ENCODE data around the gene RERGL.

The RERGL gene, protein sequence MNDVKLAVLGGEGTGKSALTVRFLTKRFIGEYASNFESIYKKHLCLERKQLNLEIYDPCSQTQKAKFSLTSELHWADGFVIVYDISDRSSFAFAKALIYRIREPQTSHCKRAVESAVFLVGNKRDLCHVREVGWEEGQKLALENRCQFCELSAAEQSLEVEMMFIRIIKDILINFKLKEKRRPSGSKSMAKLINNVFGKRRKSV

DNA sequence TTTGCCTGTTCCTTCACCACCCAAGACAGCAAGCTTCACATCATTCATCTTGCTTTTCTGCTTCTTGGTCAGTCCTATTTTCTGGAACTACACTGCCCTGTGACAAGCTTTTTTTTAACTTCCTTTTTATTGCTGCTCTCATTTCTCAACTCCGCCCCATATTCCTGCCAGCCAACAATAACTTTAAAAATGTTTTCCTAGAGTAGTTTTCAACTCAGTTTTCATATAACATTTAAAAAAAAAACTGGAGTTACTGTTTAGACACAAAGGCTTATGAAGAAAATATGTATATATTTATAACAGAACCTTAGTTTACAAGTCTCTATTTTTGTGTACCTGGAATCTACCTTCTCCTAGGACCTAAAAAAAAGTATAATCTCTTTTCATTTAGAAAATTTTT is at the start of gene RERGL:
RERGL (minus strand) TSS at position 101 of the 400 bp plus-strand sequence; CDS start at position 48, 53 bp downstream.
- no peaks in the 10 kb centered on the region for H3K4me1 ChIP-seq (ENCODE audit: insufficient read depth, low read length)
- no peaks in the 10 kb centered on the region for H3K36me3 ChIP-seq (ENCODE audit: insufficient read depth, low read length)
- no peaks in the 10 kb centered on the region for H3K9me3 ChIP-seq (ENCODE audit: control insufficient read depth, insufficient read depth, low read length)
- no peak within 1 kb of the TSS for H3K9ac ChIP-seq (ENCODE audit: low read depth, low read length)

DNA sequence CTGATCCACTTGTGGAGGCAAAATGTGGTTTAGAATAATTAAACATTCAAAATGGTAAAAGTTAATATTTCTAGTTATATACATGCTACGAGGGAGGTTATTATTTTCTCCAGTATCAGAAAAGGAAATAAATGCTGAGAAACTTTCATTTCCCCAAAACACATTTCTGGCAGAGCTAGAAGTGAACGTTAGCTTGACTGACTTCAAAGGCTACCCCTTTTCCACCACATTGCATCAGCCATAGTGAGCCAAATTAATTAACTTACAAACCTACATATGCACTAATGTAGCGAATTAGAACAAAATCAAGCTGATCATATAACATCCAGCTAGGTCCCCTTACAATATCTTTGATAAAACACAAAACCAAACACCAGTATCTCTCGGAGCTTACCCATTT is 49.3 kb upstream of the RERGL start:
- no peaks in the 10 kb centered on the region for H3K36me3 ChIP-seq (ENCODE audit: insufficient read depth, low read length)
- no peaks in the 10 kb centered on the region for H3K4me1 ChIP-seq (ENCODE audit: insufficient read depth, low read length)
- H3K9me3 ChIP-seq (ENCODE audit: control insufficient read depth, insufficient read depth, low read length), result no peaks in the 10 kb centered on the region
- H3K9ac ChIP-seq (ENCODE audit: low read depth, low read length), result no peak overlapping the region

DNA sequence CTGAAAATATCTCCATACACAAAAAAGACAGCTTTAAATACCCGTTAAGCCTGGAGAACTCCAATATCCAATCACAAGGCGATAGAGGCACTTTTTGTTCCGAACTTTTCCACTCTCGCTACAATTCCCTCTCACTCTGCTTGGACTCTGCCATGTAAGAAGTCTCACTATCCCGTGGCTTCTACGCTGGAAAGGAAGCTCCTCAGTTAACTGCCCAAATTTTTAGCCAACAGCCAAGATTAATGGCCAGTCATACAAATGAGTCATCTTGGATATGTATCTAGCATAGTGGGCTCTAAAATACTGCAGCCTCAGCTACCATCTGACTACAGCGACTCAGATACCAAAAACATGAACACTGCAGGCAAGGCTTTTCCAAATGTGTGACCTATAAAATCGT is 45.5 kb upstream of the RERGL start:
- Histone ChIP-seq H3K9me3 (ENCODE audit: control insufficient read depth, insufficient read depth, low read length) (no peaks in the 10 kb centered on the region), H3K4me1 (ENCODE audit: insufficient read depth, low read length) (no peaks in the 10 kb centered on the region), H3K36me3 (ENCODE audit: insufficient read depth, low read length) (no peaks in the 10 kb centered on the region), H3K9ac (ENCODE audit: low read depth, low read length) (no peak overlapping the region)

DNA sequence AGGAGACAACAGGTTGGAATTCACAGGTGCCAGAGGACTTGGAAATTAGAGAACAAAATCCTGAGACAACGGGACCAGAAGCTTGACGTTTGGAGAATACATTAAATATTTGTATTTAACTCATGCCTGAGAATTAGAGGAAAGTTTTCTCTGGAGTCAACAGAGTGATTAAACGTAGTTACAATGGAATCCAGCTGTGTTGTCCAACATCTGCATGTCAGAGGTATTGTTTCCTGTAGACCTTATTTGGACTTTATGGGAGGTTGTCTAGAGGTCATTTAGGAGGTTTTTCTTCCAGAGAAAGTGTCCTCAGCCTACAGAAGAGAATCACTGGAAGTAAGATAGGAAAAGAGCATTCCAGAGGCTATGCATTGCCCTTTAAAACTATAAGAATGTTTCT is 45.1 kb upstream of the RERGL start:
- no peaks in the 10 kb centered on the region for H3K4me1 ChIP-seq (ENCODE audit: insufficient read depth, low read length)
- H3K36me3 ChIP-seq (ENCODE audit: insufficient read depth, low read length), result no peaks in the 10 kb centered on the region
- no peaks in the 10 kb centered on the region for H3K9me3 ChIP-seq (ENCODE audit: control insufficient read depth, insufficient read depth, low read length)
- no peak overlapping the region for H3K9ac ChIP-seq (ENCODE audit: low read depth, low read length)

DNA sequence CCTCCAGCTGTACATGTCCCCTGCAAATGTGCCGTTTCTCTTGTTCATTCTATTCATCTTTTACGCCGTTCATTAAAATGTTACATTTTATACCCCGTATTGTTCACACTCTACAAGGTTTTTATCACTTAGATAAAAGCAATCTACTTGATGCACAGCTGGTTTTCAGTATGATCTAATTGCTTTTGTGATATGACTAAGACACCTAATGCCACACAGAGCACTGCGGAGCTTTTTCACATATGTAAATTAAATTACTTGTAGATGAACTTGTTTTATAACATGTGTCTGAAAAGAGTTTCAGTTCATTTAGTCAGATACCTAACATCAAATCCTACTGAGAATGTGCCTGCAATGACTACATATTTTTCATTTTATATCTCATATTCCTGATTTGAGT is 40.9 kb upstream of the RERGL start:
- Histone ChIP-seq H3K36me3 (ENCODE audit: insufficient read depth, low read length) (no peaks in the 10 kb centered on the region), H3K4me1 (ENCODE audit: insufficient read depth, low read length) (no peaks in the 10 kb centered on the region), H3K9me3 (ENCODE audit: control insufficient read depth, insufficient read depth, low read length) (peaks cover 5% of the 10 kb centered on the region; the same call in 1 of the 2 replicates), H3K9ac (ENCODE audit: low read depth, low read length) (no peak overlapping the region)

DNA sequence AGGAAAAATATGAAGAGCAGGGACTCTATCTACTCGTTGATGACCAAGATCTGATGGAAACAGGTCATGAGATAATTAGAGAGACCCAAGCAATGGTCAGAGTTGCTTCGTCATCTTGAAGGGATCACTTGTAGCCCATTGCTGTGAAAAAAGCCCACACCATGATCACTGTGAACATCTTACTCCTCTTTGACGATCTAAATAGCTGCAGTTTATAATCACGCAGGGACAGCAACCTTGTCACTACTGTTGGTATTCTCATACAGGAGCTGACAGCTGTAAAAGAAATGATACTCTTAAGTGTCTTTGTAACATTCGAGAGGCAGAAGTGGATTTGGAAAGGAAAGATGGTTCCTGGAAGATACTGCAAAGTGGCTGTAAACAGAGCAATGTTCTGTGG is 33.7 kb upstream of the RERGL start:
- no peak overlapping the region for H3K9ac ChIP-seq (ENCODE audit: low read depth, low read length)
- H3K4me1 ChIP-seq (ENCODE audit: insufficient read depth, low read length), result no peaks in the 10 kb centered on the region
- no peaks in the 10 kb centered on the region for H3K36me3 ChIP-seq (ENCODE audit: insufficient read depth, low read length)
- peaks cover 5% of the 10 kb centered on the region; the same call in 1 of the 2 replicates for H3K9me3 ChIP-seq (ENCODE audit: control insufficient read depth, insufficient read depth, low read length)

DNA sequence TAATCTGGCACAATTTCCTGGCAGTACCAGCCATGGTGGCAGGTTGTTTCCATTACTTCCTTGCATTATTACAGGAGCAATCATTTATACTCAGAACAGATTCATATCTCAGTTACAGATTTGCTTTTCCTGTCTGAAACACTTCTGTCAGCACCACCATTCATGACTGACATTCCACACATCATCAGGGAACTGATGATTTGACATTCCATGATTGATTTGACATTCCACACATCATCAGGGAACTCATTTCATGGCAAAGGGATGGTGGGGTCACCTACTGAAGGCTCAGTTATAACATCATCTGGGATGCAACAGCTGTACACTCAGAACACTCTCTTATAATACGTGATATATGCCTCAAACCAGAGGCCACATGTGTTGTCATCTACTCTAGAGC is 30.9 kb upstream of the RERGL start:
- Histone ChIP-seq H3K4me1 (ENCODE audit: insufficient read depth, low read length) (no peaks in the 10 kb centered on the region), H3K36me3 (ENCODE audit: insufficient read depth, low read length) (no peaks in the 10 kb centered on the region), H3K9me3 (ENCODE audit: control insufficient read depth, insufficient read depth, low read length) (no peaks in the 10 kb centered on the region; the same call in 1 of the 2 replicates), H3K9ac (ENCODE audit: low read depth, low read length) (no peak overlapping the region)

DNA sequence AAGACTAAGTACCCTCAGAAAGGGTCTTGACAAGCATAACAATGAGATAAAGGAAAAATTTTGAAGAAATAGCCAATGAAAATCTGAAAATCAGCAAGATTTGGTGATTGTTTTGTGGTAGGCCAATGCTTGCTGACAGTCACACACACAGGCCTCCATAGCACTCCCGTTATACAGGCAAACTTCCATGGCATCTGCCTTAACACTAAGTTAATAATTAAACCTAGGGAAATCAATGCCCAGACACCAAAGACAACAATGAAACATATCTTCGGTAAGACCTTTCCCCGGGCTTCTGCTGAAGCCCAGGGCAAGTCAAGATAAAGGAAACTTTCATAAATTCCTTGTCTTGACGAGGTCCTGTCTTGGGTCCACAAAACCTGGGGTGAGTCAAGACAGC is 18.6 kb upstream of the RERGL start:
- H3K9me3 ChIP-seq (ENCODE audit: control insufficient read depth, insufficient read depth, low read length), result 0 out of 2 replicates have a peak, but pooled peaks cover 4% of the 10 kb centered on the region
- no peaks in the 10 kb centered on the region for H3K36me3 ChIP-seq (ENCODE audit: insufficient read depth, low read length)
- H3K4me1 ChIP-seq (ENCODE audit: insufficient read depth, low read length), result no peaks in the 10 kb centered on the region
- no peak overlapping the region for H3K9ac ChIP-seq (ENCODE audit: low read depth, low read length)

DNA sequence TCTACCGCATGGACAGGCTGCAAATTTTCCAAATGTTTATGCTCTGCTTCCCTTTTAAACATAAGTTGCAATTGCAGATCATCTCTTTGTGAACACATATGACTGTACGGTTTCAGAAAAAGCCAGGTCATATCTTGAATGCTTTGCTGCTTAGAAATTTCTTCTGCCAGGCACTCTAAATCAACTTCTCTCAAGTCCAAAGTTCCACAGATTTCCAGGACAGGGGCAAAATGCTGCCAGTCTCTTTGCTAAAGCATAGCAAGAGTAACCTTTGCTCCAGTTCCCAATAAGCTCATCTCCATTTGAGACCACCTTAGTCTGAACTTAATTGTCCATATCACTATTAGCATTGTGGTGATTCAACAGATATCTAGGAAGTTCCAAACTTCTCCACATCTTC is 13.6 kb upstream of the RERGL start:
- no peak overlapping the region for H3K9ac ChIP-seq (ENCODE audit: low read depth, low read length)
- no peaks in the 10 kb centered on the region; the same call in 1 of the 2 replicates for H3K36me3 ChIP-seq (ENCODE audit: insufficient read depth, low read length)
- 0 out of 2 replicates have a peak, but pooled peaks cover 4% of the 10 kb centered on the region for H3K9me3 ChIP-seq (ENCODE audit: control insufficient read depth, insufficient read depth, low read length)
- H3K4me1 ChIP-seq (ENCODE audit: insufficient read depth, low read length), result no peaks in the 10 kb centered on the region

DNA sequence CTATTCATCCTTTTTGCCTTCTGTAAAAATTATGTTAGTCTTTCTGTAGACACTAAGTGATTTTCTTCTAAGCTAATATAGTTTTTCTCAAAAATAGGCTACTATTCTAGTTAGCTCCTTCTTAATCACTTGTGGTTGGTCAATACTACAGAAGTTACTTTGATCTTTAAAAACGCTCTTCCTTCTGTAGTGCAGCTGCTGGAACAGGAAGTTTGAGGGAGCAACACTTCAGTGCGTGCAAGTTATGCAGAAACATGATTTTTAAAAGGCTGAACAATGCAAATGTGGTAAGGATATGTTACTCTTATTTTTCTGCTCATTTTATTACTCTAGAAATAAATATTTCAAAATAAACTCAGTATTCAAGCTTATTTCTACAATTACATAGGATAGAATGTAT is 11.1 kb upstream of the RERGL start:
- no peaks in the 10 kb centered on the region for H3K4me1 ChIP-seq (ENCODE audit: insufficient read depth, low read length)
- H3K9me3 ChIP-seq (ENCODE audit: control insufficient read depth, insufficient read depth, low read length), result 0 out of 2 replicates have a peak, but pooled peaks cover 4% of the 10 kb centered on the region
- no peak overlapping the region for H3K9ac ChIP-seq (ENCODE audit: low read depth, low read length)
- no peaks in the 10 kb centered on the region; the same call in 1 of the 2 replicates for H3K36me3 ChIP-seq (ENCODE audit: insufficient read depth, low read length)

DNA sequence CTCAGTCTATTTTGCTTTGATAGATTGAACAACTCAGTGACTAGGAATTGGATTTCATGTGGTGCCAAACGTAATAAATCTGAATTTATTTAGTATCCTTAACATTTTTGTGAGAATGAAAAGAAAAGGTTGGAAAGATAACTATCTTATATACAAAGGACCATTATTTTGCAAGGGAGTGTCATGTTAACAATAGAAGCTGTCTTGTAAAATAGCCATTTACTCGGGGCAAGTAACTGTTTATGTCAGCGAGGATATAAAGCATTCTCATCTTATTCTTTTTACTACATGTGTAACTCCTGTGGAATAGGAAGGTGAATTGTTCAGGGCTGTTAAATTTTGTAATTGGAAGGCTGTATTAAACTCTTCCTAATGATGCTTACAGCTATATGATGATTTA is 5.9 kb downstream of the RERGL start:
- H3K9me3 ChIP-seq (ENCODE audit: control insufficient read depth, insufficient read depth, low read length), result no peaks in the 10 kb centered on the region
- no peaks in the 10 kb centered on the region for H3K36me3 ChIP-seq (ENCODE audit: insufficient read depth, low read length)
- H3K9ac ChIP-seq (ENCODE audit: low read depth, low read length), result no peak overlapping the region
- no peaks in the 10 kb centered on the region for H3K4me1 ChIP-seq (ENCODE audit: insufficient read depth, low read length)

DNA sequence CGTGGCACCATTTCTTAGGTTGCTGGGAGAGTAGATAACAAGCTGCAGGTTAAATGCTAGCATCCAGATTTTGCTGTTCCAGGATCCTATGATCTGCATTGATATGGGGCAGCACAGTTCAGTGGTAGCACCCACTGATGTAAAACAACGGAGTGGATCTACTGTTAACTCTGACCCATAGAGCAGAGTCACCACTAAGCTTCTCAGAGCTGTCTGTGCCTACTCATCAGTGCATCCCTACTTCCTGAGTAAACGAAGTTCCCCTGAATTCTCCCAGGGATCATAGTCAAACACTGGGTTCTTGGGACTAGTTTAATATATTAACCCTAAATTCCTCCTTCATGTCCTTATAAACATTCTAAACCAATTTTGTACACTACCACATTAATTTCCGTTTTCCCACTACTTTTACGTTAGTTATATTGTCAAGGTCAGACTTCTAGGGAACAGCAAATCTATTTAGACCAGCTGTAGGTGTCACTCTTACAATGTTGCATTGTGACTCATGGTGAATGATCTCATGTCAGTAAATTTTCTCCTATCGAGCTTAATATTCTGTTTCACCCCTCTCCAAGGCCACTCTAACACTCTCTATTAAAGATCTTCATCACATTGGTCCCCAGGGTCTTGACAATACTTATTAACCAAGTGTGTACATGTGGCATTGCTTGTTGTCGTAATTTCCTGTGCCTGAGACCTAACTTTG is 10.3 kb downstream of the RERGL start:
- Histone ChIP-seq H3K9me3 (ENCODE audit: control insufficient read depth, insufficient read depth, low read length) (no peaks in the 10 kb centered on the region), H3K4me1 (ENCODE audit: insufficient read depth, low read length) (no peaks in the 10 kb centered on the region), H3K36me3 (ENCODE audit: insufficient read depth, low read length) (no peaks in the 10 kb centered on the region), H3K9ac (ENCODE audit: low read depth, low read length) (no peak overlapping the region)

DNA sequence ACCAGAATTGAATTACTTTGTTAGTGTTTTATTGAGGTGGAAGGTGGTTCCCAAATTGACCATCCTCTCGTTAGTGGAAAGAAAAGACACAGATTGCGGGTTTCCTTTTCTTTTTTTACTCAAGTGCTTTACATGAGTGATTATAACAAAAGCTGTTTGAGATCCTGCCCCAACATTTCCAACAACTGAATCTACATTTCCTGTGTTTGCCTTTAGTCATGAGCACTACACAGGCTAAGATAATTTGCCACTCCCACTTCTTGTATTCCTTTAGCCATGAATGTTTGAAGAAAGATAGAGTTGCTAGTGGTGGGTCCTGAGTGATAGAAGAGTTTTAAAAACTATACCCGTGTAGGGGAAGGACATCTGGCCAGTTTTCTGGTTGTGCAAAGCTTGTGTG is 16.0 kb downstream of the RERGL start:
- Histone ChIP-seq H3K9me3 (ENCODE audit: control insufficient read depth, insufficient read depth, low read length) (no peaks in the 10 kb centered on the region), H3K9ac (ENCODE audit: low read depth, low read length) (no peak overlapping the region), H3K4me1 (ENCODE audit: insufficient read depth, low read length) (0 out of 2 replicates have a peak, but pooled peaks cover 6% of the 10 kb centered on the region), H3K36me3 (ENCODE audit: insufficient read depth, low read length) (no peaks in the 10 kb centered on the region)

DNA sequence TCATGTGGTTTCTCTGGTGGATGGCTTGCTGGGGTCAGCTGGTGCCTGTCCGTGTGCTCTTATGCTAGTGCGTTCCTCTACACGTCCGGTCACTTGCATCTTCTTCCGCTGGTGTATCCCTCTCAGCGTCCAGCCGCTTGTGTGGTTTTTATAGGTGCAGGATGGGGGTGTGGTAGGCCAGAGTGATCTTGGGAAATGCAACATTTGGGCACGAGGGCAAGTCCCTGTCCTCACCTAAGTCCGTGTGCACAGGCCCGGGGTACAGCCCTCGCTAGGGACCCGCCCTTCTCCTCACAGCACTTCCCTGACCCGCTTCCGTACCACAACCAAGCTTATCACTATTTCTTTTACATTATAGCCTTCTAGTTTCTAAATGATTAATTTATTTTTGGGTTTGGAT is 17.3 kb downstream of the RERGL start:
- Histone ChIP-seq H3K9me3 (ENCODE audit: control insufficient read depth, insufficient read depth, low read length) (no peaks in the 10 kb centered on the region), H3K4me1 (ENCODE audit: insufficient read depth, low read length) (0 out of 2 replicates have a peak, but pooled peaks cover 12% of the 10 kb centered on the region)

DNA sequence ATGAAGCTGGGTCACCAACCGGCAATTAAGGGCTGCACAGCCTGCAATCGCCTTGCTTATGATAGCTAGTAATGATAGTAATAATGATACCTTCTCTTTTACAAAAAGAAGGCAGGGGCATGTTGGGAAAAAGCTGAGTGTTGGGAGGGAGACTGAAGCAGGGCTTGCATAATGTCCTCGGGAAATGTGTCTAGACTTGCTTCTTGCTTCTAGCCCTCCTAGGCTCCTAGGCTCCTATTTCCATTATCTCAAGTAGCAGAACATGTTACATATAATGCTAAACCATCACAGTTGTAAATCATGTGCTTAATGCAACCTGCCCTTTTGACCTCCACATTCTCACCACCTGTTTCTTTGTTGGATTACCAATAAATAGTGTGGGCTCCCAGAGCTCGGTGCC is 18.7 kb downstream of the RERGL start:
- no peak overlapping the region for H3K9ac ChIP-seq (ENCODE audit: low read depth, low read length)
- H3K36me3 ChIP-seq (ENCODE audit: insufficient read depth, low read length), result no peaks in the 10 kb centered on the region
- H3K4me1 ChIP-seq (ENCODE audit: insufficient read depth, low read length), result 0 out of 2 replicates have a peak, but pooled peaks cover 13% of the 10 kb centered on the region
- H3K9me3 ChIP-seq (ENCODE audit: control insufficient read depth, insufficient read depth, low read length), result no peaks in the 10 kb centered on the region

More for the DNA sequence above, 17.3 kb downstream of the RERGL start:
- Histone ChIP-seq H3K9ac (ENCODE audit: low read depth, low read length) (no peak overlapping the region), H3K36me3 (ENCODE audit: insufficient read depth, low read length) (no peaks in the 10 kb centered on the region)

Data from ES-I3 (cell line).